A549 (cell line): ENCODE measurements around the gene NDUFV3.

Experiments
- CTCF ChIP-seq: fragments of >200 bp; sonication (Bioruptor Twin); formaldehyde crosslinking; IDR thresholded peaks from 3 replicates; pipeline ENCODE4 v1.5.1; 2016
- FOSL2 ChIP-seq, 2 experiments: fragments of 450-650 bp in 1 of 2; fragments of >200 bp in 1 of 2; sonication (Bioruptor Twin) in 1 of 2; formaldehyde crosslinking; IDR thresholded peaks; 2 replicates each; pipeline versions ENCODE4 v1.5.0 to v1.6.1; 2016 to 2020; ENCODE audit warnings: mild to moderate bottlenecking in 1 of 2, moderate library complexity in 1 of 2
- HDAC2 ChIP-seq: fragments of 200-600 bp; sonication (generic); IDR thresholded peaks from 2 replicates; pipeline ENCODE4 v1.6.1; 2016
- JUNB ChIP-seq: fragments of >200 bp; sonication (Bioruptor Twin); formaldehyde crosslinking; IDR thresholded peaks from 2 replicates; pipeline ENCODE4 v1.6.1; 2016
- KDM5A ChIP-seq: fragments of 200-600 bp; sonication (generic); IDR thresholded peaks from 2 replicates; pipeline ENCODE4 v1.6.1; 2016; ENCODE audit warnings: antibody characterized with exemption, mild to moderate bottlenecking
- MAFK ChIP-seq: fragments of 450-650 bp; IDR thresholded peaks from 2 replicates; pipeline ENCODE4 v1.6.1; 2014; ENCODE audit not compliant: partially characterized antibody
- MAZ ChIP-seq: fragments of 150-350 bp; IDR thresholded peaks from 2 replicates; pipeline ENCODE4 v1.6.1; 2014; ENCODE audit warnings: antibody characterized with exemption, low read depth, low read length, borderline replicate concordance
- NFE2L2 ChIP-seq: fragments of 150-350 bp; conservative IDR thresholded peaks from 2 replicates; pipeline ENCODE4 v1.6.1; 2014; ENCODE audit warnings: low read length
- POLR2A ChIP-seq: IDR thresholded peaks from 2 replicates; pipeline ENCODE4 v1.6.1; 2012; ENCODE audit warnings: mild to moderate bottlenecking, low read length
- SMC3 ChIP-seq: fragments of >200 bp; sonication (Bioruptor Twin); formaldehyde crosslinking; IDR thresholded peaks from 3 replicates; pipeline ENCODE4 v1.6.1; 2018; ENCODE audit warnings: inconsistent platforms
- TF ChIP-seq, protein P1 (sequence below): fragments of 200-600 bp; sonication (generic); IDR thresholded peaks from 2 replicates; pipeline ENCODE4 v1.6.1; 2016; ENCODE audit warnings: antibody characterized with exemption, mild to moderate bottlenecking, moderate library complexity

- TF ChIP-seq, protein P1, sequence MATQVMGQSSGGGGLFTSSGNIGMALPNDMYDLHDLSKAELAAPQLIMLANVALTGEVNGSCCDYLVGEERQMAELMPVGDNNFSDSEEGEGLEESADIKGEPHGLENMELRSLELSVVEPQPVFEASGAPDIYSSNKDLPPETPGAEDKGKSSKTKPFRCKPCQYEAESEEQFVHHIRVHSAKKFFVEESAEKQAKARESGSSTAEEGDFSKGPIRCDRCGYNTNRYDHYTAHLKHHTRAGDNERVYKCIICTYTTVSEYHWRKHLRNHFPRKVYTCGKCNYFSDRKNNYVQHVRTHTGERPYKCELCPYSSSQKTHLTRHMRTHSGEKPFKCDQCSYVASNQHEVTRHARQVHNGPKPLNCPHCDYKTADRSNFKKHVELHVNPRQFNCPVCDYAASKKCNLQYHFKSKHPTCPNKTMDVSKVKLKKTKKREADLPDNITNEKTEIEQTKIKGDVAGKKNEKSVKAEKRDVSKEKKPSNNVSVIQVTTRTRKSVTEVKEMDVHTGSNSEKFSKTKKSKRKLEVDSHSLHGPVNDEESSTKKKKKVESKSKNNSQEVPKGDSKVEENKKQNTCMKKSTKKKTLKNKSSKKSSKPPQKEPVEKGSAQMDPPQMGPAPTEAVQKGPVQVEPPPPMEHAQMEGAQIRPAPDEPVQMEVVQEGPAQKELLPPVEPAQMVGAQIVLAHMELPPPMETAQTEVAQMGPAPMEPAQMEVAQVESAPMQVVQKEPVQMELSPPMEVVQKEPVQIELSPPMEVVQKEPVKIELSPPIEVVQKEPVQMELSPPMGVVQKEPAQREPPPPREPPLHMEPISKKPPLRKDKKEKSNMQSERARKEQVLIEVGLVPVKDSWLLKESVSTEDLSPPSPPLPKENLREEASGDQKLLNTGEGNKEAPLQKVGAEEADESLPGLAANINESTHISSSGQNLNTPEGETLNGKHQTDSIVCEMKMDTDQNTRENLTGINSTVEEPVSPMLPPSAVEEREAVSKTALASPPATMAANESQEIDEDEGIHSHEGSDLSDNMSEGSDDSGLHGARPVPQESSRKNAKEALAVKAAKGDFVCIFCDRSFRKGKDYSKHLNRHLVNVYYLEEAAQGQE = no peak
- no peak for TF ChIP-seq MAZ
- no peak for TF ChIP-seq CTCF
- no peak for TF ChIP-seq POLR2A
- no peak for TF ChIP-seq FOSL2 (IDR thresholded peaks at IDR 0.05)
- no peak for TF ChIP-seq FOSL2 (CRISPR knock-in tag; IDR thresholded peaks at IDR 0.05)
- TF ChIP-seq NFE2L2 = no peak
- TF ChIP-seq JUNB = no peak
- TF ChIP-seq SMC3 = no peak
- TF ChIP-seq MAFK = no peak
- TF ChIP-seq KDM5A = no peak
- no peak for TF ChIP-seq HDAC2
These were observed 553 bp upstream of the NDUFV3 start for GRCh38 chr21:42892582-42892930.
